Measurements from ENCODE around the gene RBFA. TPM values are rescaled to one million over a fixed set of nuclear protein-coding genes. Genes with fewer than 3 reads are reported as not detected.

The RBFA gene
- total and polyA plus RNA-seq, 10 of the 15 experiments (the other 5 are each of a cell fraction or from before 2014, with no cell fraction given), result 7.2 to 56.0 (median 37.7) TPM

DNA sequence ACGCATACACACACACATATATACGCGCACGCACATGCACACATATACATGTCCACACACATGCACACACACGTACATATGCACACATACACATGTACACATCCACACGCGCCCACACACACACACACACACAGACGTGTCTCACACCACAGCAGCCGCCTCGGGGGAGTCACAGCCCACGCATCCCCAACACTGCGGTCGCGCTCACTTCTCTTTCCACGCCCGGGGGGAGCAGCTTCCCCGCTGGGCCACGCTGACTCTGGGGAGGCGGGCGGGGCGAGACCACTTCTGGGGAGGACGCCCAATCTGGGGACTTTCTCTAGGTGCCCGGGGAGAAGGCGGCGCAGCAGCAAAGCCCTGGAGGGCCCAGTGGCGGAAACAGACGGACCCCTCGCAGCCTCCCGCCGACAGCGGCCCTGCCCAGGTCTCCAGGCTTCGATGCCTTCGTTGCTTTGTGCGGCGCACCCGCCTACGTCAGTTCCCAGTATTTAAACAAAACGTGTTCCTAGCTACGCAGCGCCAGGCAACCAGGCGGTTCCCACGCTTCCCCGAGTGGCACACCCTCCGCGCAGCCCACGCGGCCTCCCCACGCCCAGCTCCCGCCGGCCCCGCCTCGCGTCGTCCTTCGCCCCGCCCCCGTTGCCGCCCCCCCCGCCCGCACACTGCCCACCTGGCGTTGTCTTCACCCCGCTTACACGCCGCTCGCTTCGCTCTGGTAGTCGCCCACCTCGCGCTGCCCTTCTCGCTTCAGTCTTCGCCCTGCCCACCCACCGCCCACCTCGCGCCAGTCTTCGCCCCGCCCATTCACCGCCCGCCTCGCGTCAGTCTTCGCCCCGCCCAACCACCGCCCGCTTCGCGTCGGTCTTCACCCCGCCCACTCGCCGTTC lies 810 bp upstream of the RBFA start (continued):
- TF ChIP-seq JUND (IDR thresholded peaks at IDR 0.05; ENCODE audit: low read depth, low read length) (0 out of 2 replicates have a peak, but pooled peaks have one; percentile 19), ZNF622 (IDR thresholded peaks at IDR 0.05) (no peak), MYB (IDR thresholded peaks at IDR 0.05; ENCODE audit: borderline replicate concordance, low read depth, low read length) (no peak), IKZF1 (conservative IDR thresholded peaks at IDR 0.05) (peak; percentile 63), TARDBP (IDR thresholded peaks at IDR 0.05; ENCODE audit: borderline replicate concordance) (peak; percentile 52; the same call in 1 of the 2 replicates), CHD4 (IDR thresholded peaks at IDR 0.05) (no peak), POLR2AphosphoS2 (IDR thresholded peaks at IDR 0.05; ENCODE audit: low read depth, low read length) (no peak), ZNF207 (IDR thresholded peaks at IDR 0.05; ENCODE audit: borderline replicate concordance) (no peak), SMARCA5 (IDR thresholded peaks at IDR 0.05) (peak; percentile 69; the same call in 1 of the 2 replicates), JUNB (IDR thresholded peaks at IDR 0.05) (no peak), SMC3 (IDR thresholded peaks at IDR 0.05; ENCODE audit: borderline replicate concordance, low read length) (no peak), ATF7 (IDR thresholded peaks at IDR 0.05; ENCODE audit: low read depth) (peak; percentile 54; the same call in 1 of the 2 replicates), POLR2A (IDR thresholded peaks at IDR 0.05; ENCODE audit: low read depth, low read length) (peak; percentile 71), MEF2A (IDR thresholded peaks at IDR 0.05; ENCODE audit: insufficient read depth, low read depth, low read length) (no peak), TCF7 (IDR thresholded peaks at IDR 0.05; ENCODE audit: borderline replicate concordance) (no peak), SREBF1 (IDR thresholded peaks at IDR 0.05; ENCODE audit: low read length) (no peak), WRNIP1 (IDR thresholded peaks at IDR 0.05; ENCODE audit: borderline replicate concordance, low read depth, low read length) (no peak), ZZZ3 (IDR thresholded peaks at IDR 0.05; ENCODE audit: control insufficient read depth, insufficient read length, low read depth) (no peak), SUPT20H (IDR thresholded peaks at IDR 0.05; ENCODE audit: borderline replicate concordance, control insufficient read depth, low read depth, low read length) (no peak), RELB (IDR thresholded peaks at IDR 0.05; ENCODE audit: low read depth) (no peak), TAF1 (IDR thresholded peaks at IDR 0.05; ENCODE audit: borderline replicate concordance, low read depth, low read length) (no peak)
- TF ChIP-seq, protein P1, sequence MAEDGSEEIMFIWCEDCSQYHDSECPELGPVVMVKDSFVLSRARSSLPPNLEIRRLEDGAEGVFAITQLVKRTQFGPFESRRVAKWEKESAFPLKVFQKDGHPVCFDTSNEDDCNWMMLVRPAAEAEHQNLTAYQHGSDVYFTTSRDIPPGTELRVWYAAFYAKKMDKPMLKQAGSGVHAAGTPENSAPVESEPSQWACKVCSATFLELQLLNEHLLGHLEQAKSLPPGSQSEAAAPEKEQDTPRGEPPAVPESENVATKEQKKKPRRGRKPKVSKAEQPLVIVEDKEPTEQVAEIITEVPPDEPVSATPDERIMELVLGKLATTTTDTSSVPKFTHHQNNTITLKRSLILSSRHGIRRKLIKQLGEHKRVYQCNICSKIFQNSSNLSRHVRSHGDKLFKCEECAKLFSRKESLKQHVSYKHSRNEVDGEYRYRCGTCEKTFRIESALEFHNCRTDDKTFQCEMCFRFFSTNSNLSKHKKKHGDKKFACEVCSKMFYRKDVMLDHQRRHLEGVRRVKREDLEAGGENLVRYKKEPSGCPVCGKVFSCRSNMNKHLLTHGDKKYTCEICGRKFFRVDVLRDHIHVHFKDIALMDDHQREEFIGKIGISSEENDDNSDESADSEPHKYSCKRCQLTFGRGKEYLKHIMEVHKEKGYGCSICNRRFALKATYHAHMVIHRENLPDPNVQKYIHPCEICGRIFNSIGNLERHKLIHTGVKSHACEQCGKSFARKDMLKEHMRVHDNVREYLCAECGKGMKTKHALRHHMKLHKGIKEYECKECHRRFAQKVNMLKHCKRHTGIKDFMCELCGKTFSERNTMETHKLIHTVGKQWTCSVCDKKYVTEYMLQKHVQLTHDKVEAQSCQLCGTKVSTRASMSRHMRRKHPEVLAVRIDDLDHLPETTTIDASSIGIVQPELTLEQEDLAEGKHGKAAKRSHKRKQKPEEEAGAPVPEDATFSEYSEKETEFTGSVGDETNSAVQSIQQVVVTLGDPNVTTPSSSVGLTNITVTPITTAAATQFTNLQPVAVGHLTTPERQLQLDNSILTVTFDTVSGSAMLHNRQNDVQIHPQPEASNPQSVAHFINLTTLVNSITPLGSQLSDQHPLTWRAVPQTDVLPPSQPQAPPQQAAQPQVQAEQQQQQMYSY (CRISPR knock-in tag; IDR thresholded peaks at IDR 0.05), result no peak
- TF ChIP-seq, protein P2, sequence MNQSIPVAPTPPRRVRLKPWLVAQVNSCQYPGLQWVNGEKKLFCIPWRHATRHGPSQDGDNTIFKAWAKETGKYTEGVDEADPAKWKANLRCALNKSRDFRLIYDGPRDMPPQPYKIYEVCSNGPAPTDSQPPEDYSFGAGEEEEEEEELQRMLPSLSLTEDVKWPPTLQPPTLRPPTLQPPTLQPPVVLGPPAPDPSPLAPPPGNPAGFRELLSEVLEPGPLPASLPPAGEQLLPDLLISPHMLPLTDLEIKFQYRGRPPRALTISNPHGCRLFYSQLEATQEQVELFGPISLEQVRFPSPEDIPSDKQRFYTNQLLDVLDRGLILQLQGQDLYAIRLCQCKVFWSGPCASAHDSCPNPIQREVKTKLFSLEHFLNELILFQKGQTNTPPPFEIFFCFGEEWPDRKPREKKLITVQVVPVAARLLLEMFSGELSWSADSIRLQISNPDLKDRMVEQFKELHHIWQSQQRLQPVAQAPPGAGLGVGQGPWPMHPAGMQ (IDR thresholded peaks at IDR 0.05; ENCODE audit: borderline replicate concordance), result 0 out of 2 replicates have a peak, but pooled peaks have one; percentile 30

Data from GM12878 (cell line).